Activated CD8-positive, alpha-beta memory T cell treated with anti-CD3 and anti-CD28 coated beads for 36 hours (primary cell): Measurements from ENCODE around the gene CLCN4. TPM values are rescaled to one million over a fixed set of nuclear protein-coding genes. Genes with fewer than 3 reads are reported as not detected.

Source experiments
- CTCF ChIA-PET: fragments of 350-600 bp; sonication (Branson Sonifier 250); formaldehyde crosslinking; loops from one replicate; lab custom pipeline; 2021; ENCODE audit warnings: antibody characterized with exemption; lab: Charles Lee
- POLR2A ChIA-PET: fragments of 350-600 bp; sonication (Branson Sonifier 250); formaldehyde crosslinking; loops from one replicate; lab custom pipeline; 2021; ENCODE audit warnings: antibody characterized with exemption; lab: Charles Lee
- total RNA-seq, 2 experiments: library from RNA; stranded (reverse); gene quantifications; one replicate each; pipeline ENCODE4 v1.2.3, GENCODE V29; 2021

CLCN4 gene
- total RNA-seq, 2 experiments from 2014 or later, result 0.04 TPM; not detected in 1

DNA sequence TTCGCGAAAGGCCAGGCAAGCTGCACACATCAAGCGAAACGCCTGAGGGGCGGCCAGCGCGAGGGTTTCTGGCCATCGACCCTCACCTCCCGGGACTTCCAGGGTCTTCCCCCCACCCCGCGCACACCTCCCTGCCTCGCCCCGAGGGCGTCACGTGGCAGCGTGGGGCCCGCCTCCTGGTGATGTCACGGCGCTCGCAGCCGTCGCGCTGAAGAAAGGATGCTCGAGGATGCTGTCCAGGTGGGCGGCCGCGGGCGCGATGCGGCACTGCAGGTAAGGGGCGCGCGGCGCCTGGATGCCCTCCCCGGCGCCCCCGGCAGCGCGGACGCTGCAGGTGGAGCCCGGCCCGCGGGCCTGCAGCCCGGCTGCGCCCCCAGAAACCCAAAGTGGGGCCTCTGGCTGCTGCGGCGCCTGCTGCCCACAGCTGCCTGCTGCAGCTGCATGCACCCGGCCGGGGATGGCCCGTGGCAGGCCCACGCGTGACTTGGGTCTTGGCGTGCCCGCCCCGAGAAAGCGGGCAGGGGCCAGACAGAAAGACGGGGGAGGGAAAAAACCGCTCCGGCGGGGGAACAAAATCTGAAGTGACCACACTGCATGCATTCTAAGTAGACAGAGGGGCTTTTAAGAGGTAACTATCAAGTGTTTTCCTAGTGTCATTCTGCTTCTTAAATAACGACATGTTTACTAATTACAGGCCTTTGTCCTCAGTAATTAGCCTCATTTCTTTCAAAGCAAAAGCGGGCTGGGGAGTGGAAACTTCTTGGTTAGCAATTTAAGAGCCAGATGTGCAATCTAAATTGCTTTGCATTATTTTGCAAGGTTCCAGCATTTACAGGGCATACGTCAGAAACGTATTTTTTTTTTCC, 1.7 kb downstream of the CLCN4 start:
- POLR2A ChIA-PET, result no interaction called here

DNA sequence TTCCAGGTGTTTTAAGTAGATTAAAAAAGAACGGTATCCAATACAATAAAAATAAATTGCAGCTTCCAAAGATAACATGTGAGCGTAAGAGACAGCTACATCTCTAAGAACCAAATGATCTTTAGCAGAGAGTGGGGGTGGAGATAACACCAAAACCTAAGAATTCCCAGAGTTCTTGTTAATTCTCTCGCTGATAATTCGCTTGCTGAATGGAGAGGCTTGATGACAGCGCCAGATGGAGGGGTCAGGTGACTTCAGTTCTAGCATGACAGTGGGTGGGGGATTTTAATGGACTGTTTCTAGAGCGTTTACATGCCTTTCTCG, 2.3 kb downstream of the CLCN4 start:
- ChIA-PET POLR2A (no interaction called here), CTCF (no interaction called here)

More for the DNA sequence above, 1.7 kb downstream of the CLCN4 start:
- CTCF ChIA-PET, result no interaction called here

DNA sequence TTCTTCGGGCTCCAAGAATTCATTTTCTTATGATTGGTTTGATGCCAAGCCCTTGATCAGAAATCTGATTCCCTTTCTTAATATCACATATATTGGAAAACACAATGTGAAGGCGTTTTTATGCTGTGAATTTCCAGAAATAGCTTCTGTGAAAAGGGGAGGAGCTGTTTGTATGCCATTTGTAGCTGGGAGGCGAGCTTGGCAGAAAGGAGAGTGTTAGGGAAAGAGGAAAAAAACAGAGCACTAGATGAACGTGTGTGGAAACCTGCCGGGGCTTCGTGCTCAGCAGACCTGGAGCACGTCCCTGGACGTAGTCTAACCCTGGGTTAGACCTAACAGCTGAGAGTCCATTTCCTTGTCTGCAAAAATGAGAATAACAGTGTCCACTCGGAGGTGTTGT, 3.4 kb downstream of the CLCN4 start:
- CTCF ChIA-PET, result no interaction called here
- POLR2A ChIA-PET, result no interaction called here

- ChIA-PET POLR2A (no interaction called here), CTCF (interaction anchor here (0.7 kb wide), 1 partner anchor 90 kb away, joined by 3 read pairs; no protein-coding TSS in a partner anchor)
These were observed 6.3 kb downstream of the CLCN4 start for GRCh38 chrX:10163031-10163430.

DNA sequence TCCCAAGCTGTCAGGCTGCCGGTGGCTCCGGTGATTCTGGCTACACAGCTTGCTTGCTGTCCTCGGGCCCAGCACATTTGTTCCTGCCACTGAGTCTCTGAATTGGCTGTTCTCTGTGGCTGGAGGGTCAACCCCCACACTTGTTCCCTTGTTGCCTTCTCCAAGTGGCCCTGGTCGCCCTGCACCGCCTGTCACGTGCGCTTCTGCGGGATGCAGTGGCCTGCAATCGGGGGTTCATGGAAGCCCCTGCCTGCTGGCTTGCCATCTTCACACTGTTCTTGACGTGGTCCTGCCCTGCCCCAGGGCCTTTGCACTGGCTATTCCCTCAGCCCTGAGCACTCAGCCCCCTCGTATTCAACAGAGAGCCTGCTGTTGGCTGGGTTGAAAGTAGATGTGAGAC, 8.1 kb downstream of the CLCN4 start:
- POLR2A ChIA-PET, result no interaction called here
- CTCF ChIA-PET, result no interaction called here

- POLR2A ChIA-PET, result no interaction called here
- CTCF ChIA-PET, result interaction anchor here (1.0 kb wide), 1 partner anchor 210 kb away, joined by 3 read pairs; no protein-coding TSS in a partner anchor
These were observed 8.9 kb downstream of the CLCN4 start for GRCh38 chrX:10165580-10166247.

- POLR2A ChIA-PET, result interaction anchor here (0.6 kb wide), 1 partner anchor 176 kb away, joined by 5 read pairs; no protein-coding TSS in a partner anchor
- CTCF ChIA-PET, result interaction anchor here (0.5 to 1.0 kb wide), 2 partner anchors 211 to 285 kb away, joined by 3 read pairs; no protein-coding TSS in a partner anchor
These were observed 9.5 kb downstream of the CLCN4 start for GRCh38 chrX:10166248-10166716.

DNA sequence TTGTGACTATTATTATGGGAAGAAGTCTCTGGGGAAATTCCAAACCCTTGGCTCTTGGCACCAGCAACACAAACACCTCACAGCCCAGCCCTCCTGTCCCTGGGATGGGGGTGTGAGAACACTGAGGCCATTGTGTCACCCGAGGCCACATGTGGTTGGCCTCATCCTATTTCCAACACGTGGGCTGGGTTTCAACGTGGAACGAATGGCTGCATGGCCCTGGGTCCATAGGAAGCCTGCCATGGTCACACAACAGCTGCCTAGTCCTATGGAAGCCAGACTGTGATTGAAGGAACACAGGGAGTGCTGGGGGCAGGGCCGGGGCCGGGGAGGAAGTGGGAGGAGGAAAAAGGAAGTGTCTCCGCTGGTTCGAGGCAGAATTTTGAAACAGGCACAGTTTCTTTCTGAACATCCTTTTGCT, 10.0 kb downstream of the CLCN4 start:
- POLR2A ChIA-PET, result interaction anchor here (0.6 kb wide), 1 partner anchor 176 kb away, joined by 5 read pairs; no protein-coding TSS in a partner anchor
- CTCF ChIA-PET, result interaction anchor here (0.5 to 1.0 kb wide), 2 partner anchors 211 to 285 kb away, joined by 3 read pairs; no protein-coding TSS in a partner anchor

DNA sequence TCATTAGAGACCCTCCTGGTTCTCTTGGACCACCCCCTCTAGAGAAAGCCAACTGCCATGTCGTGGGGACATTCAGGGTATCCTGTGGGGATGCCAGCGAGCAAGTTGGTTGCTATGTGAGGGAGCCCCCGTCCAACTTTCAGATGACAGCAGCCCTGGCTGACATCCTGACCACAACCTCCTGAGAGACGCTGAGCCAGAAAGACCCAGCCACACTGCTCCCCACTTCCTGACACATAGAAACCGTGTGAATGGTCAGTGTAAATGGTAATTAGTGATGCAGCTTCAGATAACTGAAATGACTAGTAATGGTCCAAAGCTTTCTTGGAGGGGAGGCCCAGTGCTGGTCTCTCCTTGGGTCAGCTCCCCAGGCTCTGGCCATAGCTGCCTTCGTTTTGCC, 10.8 kb downstream of the CLCN4 start:
- CTCF ChIA-PET, result no interaction called here
- POLR2A ChIA-PET, result no interaction called here

DNA sequence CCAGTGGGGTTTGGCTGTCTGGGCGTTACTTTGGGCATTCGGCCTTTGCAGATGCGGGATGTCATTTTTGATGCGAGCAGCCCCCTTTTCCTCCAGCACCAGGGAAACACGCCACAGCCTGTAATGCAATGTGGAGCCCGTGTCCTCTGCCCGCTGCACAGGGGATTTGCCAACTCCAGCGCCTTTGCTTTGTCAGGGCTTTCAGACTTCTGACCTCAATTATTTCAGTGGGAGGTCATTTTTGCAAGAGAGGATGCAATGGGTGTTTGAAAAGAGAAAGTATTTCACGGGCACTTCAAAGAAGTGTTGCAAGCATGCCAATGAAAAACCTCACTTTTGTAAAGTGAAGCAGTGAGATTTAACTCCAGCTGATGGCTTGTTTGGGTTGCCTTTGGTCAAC, 11.5 kb downstream of the CLCN4 start:
- ChIA-PET POLR2A (no interaction called here), CTCF (no interaction called here)

- ChIA-PET POLR2A (no interaction called here), CTCF (no interaction called here)
These were observed 12.4 kb downstream of the CLCN4 start for GRCh38 chrX:10169175-10169574.

- POLR2A ChIA-PET, result no interaction called here
- CTCF ChIA-PET, result no interaction called here
These were observed 14.5 kb downstream of the CLCN4 start for GRCh38 chrX:10171249-10171648.

DNA sequence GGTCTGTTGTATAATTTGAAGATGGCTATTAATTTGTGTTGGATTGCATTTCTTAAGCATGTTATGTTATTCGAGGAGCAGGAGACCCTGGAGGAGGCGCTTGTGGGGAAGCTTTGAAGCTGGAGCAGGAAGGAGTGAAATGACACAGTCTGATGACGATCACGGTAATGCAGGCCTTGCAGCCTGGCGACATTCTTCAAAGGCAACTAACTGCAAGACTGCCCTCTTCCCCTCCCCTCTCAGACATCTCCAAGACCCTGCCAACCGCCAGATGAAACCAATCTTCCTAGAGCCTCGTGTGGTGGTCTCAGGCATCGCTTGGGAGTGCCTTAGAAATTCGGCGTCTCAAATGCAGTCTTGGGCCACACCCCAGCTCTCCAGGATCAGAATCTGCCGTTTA, 16.1 kb downstream of the CLCN4 start:
- ChIA-PET CTCF (no interaction called here), POLR2A (no interaction called here)

DNA sequence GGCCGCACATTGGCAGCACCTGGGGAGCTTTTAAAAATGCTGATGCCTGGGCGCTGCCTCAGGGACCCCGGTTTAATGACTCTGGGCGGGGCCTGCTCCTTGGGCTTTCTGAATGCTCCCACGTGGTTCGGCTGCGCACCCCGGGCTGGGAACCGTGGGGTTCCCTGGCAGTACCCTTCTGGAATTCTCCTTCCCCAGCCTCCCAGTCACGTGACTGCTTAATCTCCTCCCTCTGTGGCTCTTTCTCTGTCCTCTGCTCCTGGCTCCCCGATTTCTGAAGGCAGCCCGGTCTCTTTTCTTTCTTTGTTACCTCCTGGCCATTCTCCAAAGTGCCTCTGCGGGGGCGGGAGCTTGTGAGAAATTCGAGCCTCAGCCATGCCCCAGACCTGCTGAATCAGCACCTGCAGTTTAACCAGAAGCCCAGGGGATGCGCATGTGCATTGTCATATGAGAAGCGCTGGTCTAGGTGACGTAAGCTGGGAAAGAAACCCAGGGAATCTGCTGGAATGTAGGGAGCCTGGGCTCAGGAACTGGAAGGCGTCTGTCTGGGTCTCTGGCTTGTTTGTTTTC, 16.6 kb downstream of the CLCN4 start:
- CTCF ChIA-PET, result no interaction called here
- POLR2A ChIA-PET, result no interaction called here

DNA sequence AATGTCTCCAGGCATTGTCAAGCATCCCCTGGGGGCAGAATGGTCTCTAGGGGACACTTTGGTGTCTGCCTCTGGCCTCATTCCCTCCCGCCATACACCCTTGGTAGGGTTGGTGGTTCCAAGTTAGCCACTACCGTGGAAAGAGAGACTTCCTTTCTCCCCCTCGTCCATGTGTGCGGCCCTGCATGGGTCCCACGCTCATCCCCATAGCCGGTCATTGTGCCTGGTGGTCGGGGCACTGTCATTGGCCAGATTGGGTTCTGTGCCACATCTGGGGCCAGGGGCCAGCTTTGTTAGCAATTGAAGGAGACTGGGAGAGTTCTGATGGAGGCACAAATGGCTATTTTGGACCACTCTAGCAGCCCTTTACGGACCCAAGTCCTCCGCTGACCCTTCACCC, 17.3 kb downstream of the CLCN4 start:
- ChIA-PET POLR2A (no interaction called here), CTCF (no interaction called here)

- POLR2A ChIA-PET, result no interaction called here
- CTCF ChIA-PET, result no interaction called here
These were observed 18.0 kb downstream of the CLCN4 start for GRCh38 chrX:10174810-10175209.

DNA sequence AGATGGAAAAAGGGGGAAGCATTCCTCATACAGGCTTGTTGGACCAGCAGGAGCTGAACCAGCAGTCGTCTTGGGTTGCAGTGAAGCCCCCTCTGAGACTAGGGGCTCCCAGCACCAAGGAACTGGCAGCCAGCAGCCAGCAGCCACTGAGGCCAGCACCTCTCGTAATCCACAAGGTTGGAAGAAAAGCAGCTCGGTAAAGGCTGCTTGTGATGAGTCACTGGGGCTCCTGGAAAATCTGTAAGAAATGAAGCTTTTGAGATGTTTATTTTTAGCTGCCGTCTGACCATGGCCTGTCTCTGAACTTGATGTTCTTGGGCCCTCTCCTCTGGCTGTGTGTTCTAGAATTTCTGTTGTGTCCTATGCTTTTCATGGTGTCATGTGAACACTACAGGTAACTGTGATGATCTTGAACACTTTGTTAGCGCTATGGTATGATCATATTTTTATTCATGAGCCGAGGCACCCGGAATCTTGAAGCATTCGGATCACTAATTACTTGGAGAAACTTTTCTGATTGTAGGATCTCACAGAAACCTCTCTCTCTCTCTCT, 18.6 kb downstream of the CLCN4 start:
- CTCF ChIA-PET, result interaction anchor here (1.4 kb wide), 1 partner anchor 15 kb away, joined by 4 read pairs; no protein-coding TSS in a partner anchor
- POLR2A ChIA-PET, result no interaction called here

- ChIA-PET CTCF (interaction anchor here (1.4 kb wide), 1 partner anchor 14 kb away, joined by 4 read pairs; no protein-coding TSS in a partner anchor), POLR2A (no interaction called here)
These were observed 19.6 kb downstream of the CLCN4 start for GRCh38 chrX:10176121-10177003.

DNA sequence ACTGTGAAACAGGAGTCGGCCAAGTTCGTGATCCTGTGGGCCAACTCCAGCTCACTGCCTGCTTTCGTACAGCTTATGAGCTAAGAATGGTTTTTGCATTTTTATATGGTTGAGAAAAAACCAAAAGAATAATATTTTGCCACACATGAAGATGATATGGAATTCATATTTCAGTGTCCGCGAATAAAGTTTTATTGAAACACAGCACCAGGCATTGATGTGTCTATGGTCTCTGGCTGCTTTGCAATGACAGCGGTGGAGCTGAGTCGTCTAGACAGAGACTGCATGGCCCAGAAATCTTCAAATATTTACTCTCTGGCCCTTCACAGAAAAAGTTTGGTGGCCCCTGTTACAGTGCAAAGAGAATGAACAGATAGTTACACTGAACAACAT, 20.2 kb downstream of the CLCN4 start:
- ChIA-PET POLR2A (no interaction called here), CTCF (no interaction called here)
